B cell (primary cell): Measurements from ENCODE around the gene SMAD7.

Experiments
- CTCF ChIP-seq: fragments of 200-600 bp; IDR thresholded peaks from one replicate; pipeline ENCODE4 v1.8.0; 2022; ENCODE audit warnings: antibody characterized with exemption, mild to moderate bottlenecking
- EZH2 ChIP-seq: IDR thresholded peaks from 2 replicates; pipeline ENCODE4 v1.6.1; 2012; ENCODE audit warnings: borderline replicate concordance, low read depth, mild to moderate bottlenecking, moderate library complexity, low read length; ENCODE audit not compliant: insufficient read depth, poor library complexity, severe bottlenecking

- TF ChIP-seq CTCF: no peak
- TF ChIP-seq EZH2: no peak
These were observed 51.1 kb downstream of the SMAD7 start for GRCh38 chr18:48899558-48900174.
